AG20443 (cell line): Measurements from ENCODE around the gene NAPA.

Source experiments
- DNase-seq: peaks from one replicate; pipeline ENCODE4 v3.0.0; 2012; ENCODE audit warnings: low spot score, mixed read lengths

Gene NAPA

GRCh38 chr19:47521473-47522180, 6.8 kb upstream of the NAPA start:
- DNase-seq: no peak

DNA sequence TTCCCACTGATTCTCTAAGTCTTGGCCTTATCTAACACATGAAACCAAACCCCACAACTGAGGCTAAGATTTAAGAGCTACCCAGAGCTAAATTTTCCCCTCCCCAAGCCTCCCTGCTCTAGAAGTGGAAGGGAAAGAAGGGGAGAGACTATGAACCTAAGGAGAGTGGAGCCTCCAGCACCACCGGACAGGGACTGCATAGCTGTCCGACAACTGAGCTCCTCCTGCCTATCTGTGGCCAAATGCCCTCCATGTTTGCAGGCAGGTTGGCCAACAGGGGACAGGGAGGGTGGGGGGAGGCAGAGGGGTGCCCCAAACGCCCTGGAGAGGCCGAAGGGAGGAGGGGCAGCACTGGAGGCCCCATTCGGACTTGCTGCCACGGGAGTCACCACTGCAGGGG, 6.0 kb upstream of the NAPA start:
- no peak for DNase-seq

DNA sequence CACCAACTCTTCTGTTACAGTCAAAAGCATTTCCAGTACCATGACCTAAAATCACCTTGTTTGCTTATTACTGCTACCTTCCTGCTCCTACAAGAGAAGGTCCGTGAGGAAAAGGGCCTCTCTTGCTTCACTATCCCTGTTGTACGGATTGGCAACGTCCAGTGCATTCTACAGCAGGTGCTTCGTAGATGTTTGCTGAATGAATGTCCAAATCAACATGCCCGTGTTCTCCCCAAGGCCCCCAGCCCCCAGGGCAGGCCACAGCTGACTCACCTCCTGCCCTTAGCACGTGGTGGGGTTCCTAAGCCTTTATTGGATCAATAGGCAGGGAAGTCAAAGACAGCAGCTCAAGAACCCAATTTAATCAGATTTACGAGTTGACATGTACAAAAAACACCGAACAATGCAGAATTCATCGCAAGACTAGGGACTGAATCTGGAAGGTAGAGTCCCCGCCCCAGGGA, 5.5 kb upstream of the NAPA start:
- no peak for DNase-seq

DNA sequence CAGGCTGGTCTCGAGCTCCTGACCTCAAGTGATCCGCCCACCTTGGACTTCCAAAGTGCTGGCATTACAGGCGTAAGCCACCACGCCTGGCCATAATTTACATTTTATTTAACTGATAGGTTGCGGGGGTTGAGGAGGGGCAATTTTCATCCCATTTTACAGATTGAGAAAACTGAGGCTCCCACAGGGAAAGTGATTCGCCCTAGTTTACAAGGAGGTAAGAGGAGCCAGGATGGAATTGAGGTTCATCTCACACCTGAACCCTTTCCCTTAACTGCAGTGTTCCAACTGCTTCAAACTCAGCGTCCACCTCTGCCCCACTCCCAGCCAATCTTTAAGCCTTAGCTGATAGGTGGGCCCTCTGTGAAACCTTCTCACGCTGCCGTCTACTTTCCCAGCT, 4.0 kb upstream of the NAPA start:
- no peak for DNase-seq

GRCh38 chr19:47518139-47518538, 3.3 kb upstream of the NAPA start:
- no peak for DNase-seq

- DNase-seq: no peak
Measured at GRCh38 chr19:47514151-47514868, 553 bp downstream of the NAPA start.

GRCh38 chr19:47512948-47513319, 1.9 kb downstream of the NAPA start:
- no peak for DNase-seq

DNA sequence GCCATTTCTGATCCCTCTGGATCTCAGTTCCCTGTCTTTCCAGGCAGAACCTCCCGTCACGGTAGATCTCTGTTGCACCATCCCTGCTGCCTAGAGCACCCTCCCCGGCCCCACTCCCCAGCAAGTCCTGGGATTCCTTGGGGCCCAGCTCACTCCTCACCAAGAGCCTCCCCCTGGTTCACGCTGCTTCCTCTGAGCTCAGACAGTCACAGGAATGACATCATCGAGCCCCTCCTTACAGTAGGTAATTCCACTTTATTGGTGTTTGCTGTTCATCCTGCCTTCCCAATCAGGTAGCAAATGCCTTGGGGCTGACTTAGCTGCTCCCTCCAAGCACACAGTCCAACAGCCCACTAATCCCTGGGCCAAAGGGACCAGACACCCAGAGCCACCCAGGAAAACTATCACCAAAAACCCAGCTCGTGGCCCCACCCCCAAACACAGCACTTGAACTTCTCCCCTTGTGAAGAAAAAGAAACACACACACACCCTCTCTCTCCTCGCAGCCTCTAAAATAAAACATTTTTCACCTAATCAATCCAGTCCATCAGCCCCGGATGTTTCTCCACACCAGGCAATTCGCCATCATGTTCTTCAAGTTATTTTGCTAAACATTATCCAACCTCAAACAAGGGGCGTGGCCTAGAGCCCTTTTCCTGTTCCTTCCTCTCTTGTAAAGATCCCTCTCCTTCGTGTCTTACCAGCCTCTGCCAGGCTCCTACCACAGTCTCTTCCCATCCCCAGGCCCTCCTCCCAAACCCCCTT, 2.5 kb downstream of the NAPA start:
- DNase-seq: no peak

DNA sequence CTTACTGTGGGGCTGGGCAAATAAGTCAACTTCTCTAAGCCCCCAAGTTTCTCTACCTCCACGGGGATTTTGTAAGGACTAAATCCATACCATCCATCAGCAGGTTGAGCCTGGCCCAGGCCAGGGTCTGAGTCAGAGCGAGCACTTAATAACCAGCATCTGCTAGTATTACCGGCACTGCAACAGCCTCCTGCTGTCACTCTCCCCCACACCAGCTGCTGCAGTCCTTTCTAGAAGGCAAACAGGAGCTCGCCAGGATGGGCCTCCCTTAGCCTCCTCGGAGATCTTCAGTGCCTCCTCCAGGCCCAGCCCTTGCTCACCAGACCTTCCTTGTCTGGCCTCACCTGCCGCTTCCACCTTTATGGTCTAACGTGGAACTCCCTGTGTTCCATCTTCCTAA, 3.2 kb downstream of the NAPA start:
- no peak for DNase-seq

DNA sequence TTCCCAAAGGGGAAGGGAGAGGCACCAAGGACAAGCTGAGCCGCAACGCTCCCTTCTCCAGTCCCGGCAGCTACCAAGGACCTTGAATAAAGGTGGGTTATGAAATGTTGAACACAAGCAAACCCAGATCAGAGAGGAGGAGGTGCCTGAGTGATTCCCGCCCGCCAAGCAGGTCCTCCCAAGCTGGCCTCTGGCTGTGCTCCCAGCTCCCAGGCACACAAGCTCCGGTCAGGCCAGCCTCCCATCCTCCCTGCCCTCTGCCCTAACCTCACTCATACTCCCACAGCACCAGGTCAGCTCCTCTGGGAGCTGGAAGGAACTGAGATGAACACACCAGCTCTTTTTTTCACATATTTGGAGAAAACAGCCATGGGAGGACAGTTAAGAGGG, 3.7 kb downstream of the NAPA start:
- no peak for DNase-seq

DNA sequence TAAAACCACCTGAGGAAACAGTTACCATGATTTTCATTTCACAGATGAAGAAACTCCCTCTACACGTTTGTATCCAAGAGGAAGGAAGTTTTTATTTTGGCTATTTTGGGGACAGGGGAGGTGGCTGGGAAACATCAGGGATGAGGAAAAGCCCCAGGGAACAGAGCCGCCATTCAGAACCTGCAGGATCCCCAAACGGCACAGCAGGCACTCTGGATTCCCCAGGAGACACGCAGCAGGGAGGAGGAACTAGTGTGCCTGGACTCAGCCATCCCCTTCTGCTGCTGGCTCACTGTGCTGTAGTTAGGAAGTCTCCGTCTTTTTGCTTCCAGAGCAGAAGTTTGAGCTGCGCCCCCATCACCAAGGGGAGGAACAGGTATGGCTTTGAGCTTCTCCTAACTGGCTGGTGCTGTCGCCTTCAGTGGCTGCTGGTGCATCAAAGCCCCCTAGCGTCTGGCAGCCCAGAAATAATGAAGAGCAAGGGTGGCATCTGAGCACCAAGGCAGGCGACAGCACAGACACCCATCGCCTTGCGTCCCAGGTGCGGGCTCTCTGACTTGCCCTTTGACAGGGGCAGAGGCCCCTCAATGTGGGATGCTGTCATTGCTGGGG, 4.2 kb downstream of the NAPA start:
- DNase-seq: no peak

- no peak for DNase-seq
Measured at GRCh38 chr19:47509973-47510372, 4.9 kb downstream of the NAPA start.

DNA sequence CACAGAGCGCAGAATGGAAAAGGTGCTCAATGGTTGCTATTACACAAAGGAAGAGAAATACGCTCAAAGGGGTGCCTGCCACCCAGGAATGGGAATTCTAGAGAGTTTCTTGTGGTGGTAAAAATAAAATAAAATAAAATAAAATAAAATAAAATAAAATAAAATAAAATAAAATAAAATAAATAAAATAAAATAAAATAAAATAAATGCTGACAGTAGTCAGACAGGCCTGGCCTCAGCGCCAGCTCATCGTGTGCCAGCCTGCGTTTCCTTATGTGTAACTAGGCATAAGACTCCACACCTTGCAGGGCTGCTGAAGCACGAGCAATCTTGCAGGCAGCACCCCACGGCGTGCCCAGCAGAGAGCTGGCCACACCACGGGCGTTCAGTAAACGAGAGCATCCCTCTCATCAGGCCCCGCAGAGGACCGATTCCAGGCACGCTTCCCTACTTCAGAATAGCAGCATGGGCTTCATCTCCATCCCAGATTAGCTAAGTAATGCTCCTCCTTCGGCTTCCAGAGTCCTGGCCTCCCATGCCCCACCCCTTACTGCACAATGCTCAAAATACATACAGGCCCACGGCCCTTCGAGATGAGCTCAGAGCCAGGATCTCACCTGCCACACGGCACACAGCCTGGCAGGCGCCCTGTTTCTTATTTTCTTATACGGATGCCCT, 5.6 kb downstream of the NAPA start:
- DNase-seq: no peak

DNA sequence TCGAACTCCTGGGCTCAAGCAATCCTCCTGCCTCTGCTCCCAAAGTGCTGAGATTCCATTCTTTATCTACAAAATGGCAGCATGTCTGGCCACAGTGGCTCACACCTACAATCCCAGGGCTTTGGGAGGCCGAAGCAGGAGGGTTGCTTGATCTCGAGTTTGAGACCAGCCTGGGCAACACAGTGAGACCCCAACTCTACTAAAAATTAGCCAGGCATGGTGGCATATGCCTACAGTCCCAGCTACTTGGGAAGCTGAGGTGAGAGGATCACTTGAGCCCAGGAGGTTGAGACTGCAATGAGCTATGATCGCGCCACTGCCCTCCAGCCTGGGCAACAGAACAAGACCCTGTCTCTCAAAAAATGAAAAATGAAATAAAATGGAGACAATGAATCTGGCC, 6.1 kb downstream of the NAPA start:
- no peak for DNase-seq

GRCh38 chr19:47507924-47508553, 6.8 kb downstream of the NAPA start:
- DNase-seq: no peak

DNA sequence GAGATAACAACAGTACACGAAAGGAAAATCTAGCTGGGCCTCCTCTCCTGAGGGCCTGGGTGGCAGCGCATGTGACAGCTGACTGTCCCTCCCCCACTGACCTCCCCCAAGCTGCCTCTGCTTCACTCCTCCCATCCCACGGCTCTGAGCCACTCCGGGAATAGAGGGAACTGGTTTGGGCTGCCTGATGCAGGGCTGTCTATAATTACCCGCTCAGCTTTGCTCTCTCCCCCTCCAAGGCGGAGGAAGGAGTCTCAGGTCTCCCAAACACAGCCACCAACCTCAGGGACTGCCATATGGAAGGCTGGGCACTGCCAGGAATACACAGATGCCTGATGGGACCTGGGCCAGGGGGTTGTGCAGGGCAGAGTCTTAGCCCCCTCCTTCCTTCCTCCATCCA, 7.9 kb downstream of the NAPA start:
- no peak for DNase-seq

DNA sequence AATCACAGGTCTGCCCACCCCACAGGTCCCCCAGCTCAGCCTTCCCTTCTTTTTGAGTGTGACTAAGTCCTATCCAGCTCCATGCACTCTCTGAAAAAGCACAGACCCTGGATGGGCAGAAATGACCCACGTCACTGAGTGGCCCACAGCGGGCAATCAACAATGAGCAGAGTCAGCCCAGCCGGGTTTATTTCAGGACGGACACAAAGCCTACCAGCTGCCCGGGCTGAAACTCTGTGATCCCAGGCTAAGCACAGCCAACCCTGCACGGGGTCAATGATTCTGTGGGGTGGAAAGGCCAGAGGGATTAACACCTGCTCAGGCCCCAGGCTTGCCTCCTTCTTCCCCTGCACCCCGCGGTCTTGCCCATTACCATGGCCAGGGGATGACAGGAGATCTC, 8.4 kb downstream of the NAPA start:
- no peak for DNase-seq

- no peak for DNase-seq
Measured at GRCh38 chr19:47505506-47505905, 9.4 kb downstream of the NAPA start.

DNA sequence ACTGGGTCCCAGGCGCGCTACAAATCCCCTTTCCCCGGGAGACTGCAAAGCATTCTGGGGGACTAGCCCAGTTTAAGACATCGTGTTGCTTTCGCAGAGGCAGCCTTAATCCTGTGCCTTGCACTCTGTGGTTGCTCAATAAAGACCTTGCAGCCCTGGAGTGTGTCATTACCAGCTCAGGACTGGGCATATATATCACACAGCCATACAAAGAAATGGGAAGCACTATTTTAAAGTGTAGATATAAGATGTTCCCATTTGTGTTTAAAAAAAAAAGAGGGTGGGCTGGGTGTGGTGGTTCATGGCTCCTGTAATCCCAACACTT, 11.1 kb downstream of the NAPA start:
- DNase-seq: no peak

DNA sequence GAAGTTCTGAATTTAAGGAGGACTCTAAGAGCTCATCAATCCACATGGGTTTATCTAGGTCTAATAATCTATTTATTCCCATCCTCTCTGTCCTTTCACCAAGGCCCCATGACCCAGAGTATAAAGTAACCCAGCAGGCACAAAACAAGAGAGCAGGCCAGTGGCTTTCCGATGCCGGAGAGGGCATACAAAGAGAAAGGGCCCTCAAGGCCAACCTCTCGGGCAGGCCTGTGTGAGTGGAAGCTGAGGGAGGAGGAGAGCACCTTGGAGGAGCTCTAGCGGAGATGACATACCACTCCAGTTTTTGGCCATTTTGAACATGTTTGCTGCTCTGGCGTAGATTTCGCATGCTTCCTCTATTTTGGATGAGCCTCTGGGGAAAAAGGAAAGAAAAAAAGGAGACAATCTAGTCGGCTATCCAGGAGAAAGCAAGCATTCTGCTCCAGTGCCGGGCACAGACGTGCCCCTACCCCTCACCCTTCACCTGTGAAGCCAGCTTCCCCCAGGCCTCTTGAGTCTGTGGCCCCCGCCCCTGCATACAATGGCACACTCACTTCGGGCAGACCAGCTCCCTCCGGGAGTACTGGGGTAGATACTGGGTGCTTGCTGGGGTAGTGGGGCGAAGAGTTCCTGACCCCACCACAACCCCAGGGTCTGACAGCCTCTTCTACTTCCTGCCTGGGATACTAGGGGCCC, 11.6 kb downstream of the NAPA start:
- DNase-seq: no peak
